LNCAP (cell line): ENCODE results near the gene RGS3.

Experiments
- CTCF ChIP-seq: fragments of 450-650 bp; IDR thresholded peaks from 2 replicates; pipeline ENCODE4 v1.5.1; 2017; ENCODE audit warnings: mild to moderate bottlenecking

RGS3 gene

GRCh38 chr9:113501852-113502251 lies 38.3 kb downstream of the RGS3 start:
- no peak for TF ChIP-seq CTCF

GRCh38 chr9:113502427-113503034 lies 39.0 kb downstream of the RGS3 start:
- no peak for TF ChIP-seq CTCF

DNA sequence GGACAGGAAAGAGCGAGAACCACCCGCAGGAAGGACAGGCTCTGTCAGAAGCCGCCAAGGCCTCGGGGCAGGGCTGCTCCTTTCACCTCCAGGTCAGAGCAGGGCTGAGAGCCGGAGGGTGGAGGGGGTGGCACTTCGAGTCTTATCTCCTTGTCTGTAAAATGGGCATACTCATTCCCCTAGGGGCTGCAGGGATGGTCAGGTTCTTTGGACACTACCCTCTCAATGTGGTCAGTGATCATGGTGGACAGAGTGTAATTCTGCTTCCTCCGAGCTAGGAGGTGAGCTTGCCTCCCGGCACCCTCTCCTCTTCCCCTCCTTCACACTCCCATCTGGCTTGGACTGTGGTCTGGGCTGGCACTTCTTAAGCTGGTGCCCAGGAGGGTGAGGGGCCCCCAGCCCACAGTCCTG lies 39.6 kb downstream of the RGS3 start:
- no peak for TF ChIP-seq CTCF

DNA sequence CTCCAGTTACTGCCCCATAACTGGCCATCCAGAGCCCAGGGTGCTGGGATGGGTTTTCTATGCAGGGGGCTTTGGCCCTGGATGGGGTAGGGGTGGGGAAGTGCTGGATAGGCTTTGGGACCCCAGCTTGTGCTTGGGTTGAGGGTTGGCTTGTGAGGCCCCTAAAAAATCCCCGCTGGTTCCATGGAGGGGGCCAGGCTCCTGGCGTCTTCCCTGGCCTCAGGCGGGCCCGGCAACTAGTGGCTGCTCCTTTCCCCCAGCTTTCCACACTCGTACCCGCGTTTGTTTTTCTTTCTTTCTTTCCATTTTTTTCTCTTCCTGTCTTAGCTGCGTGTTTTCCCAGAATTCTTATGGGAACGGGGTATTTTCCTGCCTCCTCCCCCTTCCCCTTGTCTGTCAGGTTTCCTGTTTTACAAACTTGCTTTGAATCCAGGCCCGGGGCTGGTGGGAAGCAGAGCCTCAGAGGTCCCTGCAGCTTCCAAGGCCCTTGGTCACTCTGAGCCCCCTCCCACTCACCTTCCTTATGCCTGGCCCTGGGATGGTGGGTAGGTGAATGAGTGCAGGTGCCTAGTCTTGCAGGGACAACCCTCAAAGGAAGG lies 40.2 kb downstream of the RGS3 start:
- TF ChIP-seq CTCF, result no peak

- no peak for TF ChIP-seq CTCF
These were observed 41.4 kb downstream of the RGS3 start for GRCh38 chr9:113504725-113505590.

GRCh38 chr9:113506090-113506589 lies 42.6 kb downstream of the RGS3 start:
- TF ChIP-seq CTCF, result no peak

GRCh38 chr9:113507256-113507655 lies 43.7 kb downstream of the RGS3 start:
- TF ChIP-seq CTCF, result no peak
